DOHH2 (cell line): ENCODE measurements around the gene REXO1.

Source experiments
- CTCF ChIP-seq: fragments of 200-600 bp; sonication (generic); IDR thresholded peaks from one replicate; pipeline ENCODE4 v1.5.1; 2014; ENCODE audit warnings: antibody characterized with exemption, mild to moderate bottlenecking, low read depth, low read length; ENCODE audit not compliant: poor library complexity, severe bottlenecking
- EZH2phosphoT487 ChIP-seq: fragments of 200-600 bp; sonication (generic); IDR thresholded peaks from 2 replicates; pipeline ENCODE4 v1.6.1; 2017; ENCODE audit warnings: borderline replicate concordance, mild to moderate bottlenecking, antibody characterized with exemption, low read length, moderate library complexity, mixed read lengths

- TF ChIP-seq CTCF (no peak), EZH2phosphoT487 (no peak)
Measured at GRCh38 chr19:1847684-1848398, 442 bp downstream of the REXO1 start.
